K562 (cell line): Measurements from ENCODE around the gene COG2. TPM values are rescaled to one million over a fixed set of nuclear protein-coding genes. Genes with fewer than 3 reads are reported as not detected.

Experiments used
- ATAC-seq: fragments of 200-7000 bp; cut with Tn5 transposase; 3 replicates; pipeline ENCODE4 v1.9.1; 2020; ENCODE audit warnings: moderate library complexity
- BruUV-seq: library from RNA; stranded (reverse); fragments of 400-500 nt; replicated peaks from 2 replicates; lab custom pipeline; 2021; lab: Mats Ljungman, UMichigan
- CTCF ChIA-PET: fragments of 300-600 bp; formaldehyde crosslinking; extraction: SDS; loops from one replicate; lab custom pipeline; 2021; ENCODE audit warnings: low intra/inter-chr PET ratio; lab: Yijun Ruan, JAX
- POLR2A ChIA-PET: fragments of 300-600, 350-650 bp; sonication (Branson Sonifier 250); formaldehyde crosslinking; extraction: SDS; loops from one replicate; lab custom pipeline; 2021; ENCODE audit warnings: antibody characterized with exemption, inconsistent platforms; lab: Yijun Ruan, JAX
- DNase-seq, 4 experiments: peaks; one replicate each; pipeline versions ENCODE4 v3.0.0 to v3.0.0-alpha.2; 2011 to 2018; ENCODE audit warnings: low spot score in 3 of 4, mixed read lengths in 3 of 4; ENCODE audit errors: extremely low read depth in 1 of 4
- FAIRE-seq: peaks from 2 replicates; lab custom pipeline; 2011; peaks lifted over from hg19 to GRCh38; lab: Jason Lieb, UNC
- H2AFZ ChIP-seq: 2 replicates; pipeline ENCODE4 v1.6.0; 2011; ENCODE audit warnings: low read depth, low read length, control low read depth, inconsistent platforms
- H3K27ac ChIP-seq: fragments of 200-600 bp; 3 replicates; pipeline ENCODE4 v1.8.0; 2011; ENCODE audit warnings: low read depth, mild to moderate bottlenecking, control low read depth, inconsistent platforms, low read length, moderate library complexity, mixed read lengths; ENCODE audit errors: extremely low read depth
- H3K27me3 ChIP-seq, 2 experiments: fragments of 300-600 bp in 1 of 2; 2 replicates in 1 of 2; 3 replicates in 1 of 2; pipeline versions ENCODE4 v1.6.0 to v1.8.0; 2011; ENCODE audit warnings: inconsistent platforms in 2 of 2, low read length in 2 of 2, mild to moderate bottlenecking in 1 of 2, mixed read lengths in 1 of 2, moderate library complexity in 1 of 2; ENCODE audit not compliant: control insufficient read depth in 2 of 2, insufficient read depth in 2 of 2
- H3K36me3 ChIP-seq: fragments of 300-600 bp; 3 replicates; pipeline ENCODE4 v1.8.0; 2011; ENCODE audit warnings: mild to moderate bottlenecking, low read length, inconsistent platforms; ENCODE audit not compliant: control insufficient read depth, insufficient read depth
- H3K4me1 ChIP-seq, 2 experiments: fragments of 200-600 bp in 1 of 2; replicated peaks in 1 of 2; 2 replicates in 1 of 2; 3 replicates in 1 of 2; pipeline versions ENCODE4 v1.5.1 to v1.8.0; 2011; ENCODE audit warnings: inconsistent platforms in 2 of 2, low read length in 2 of 2, mild to moderate bottlenecking in 1 of 2, mixed read lengths in 1 of 2, moderate library complexity in 1 of 2; ENCODE audit not compliant: control insufficient read depth in 2 of 2, insufficient read depth in 2 of 2
- H3K4me2 ChIP-seq: 2 replicates; pipeline ENCODE4 v1.6.1; 2011; ENCODE audit warnings: low read length, control low read depth, inconsistent platforms, mixed read lengths; ENCODE audit not compliant: insufficient read depth
- H3K4me3 ChIP-seq: fragments of 200-600 bp; sonication (generic), shearing (Covaris generic); 2 replicates; pipeline ENCODE4 v1.5.1; 2016; ENCODE audit warnings: control low read depth, inconsistent platforms
- H3K79me2 ChIP-seq: fragments of 200-600 bp; 3 replicates; pipeline ENCODE4 v1.8.0; 2011; ENCODE audit warnings: low read length, inconsistent platforms; ENCODE audit not compliant: control insufficient read depth, insufficient read depth
- H3K9ac ChIP-seq, 2 experiments: 2 replicates each; pipeline versions ENCODE4 v1.6.0 to v1.6.1; 2011; ENCODE audit warnings: low read depth in 2 of 2, low read length in 2 of 2, control low read depth in 1 of 2, inconsistent platforms in 1 of 2, mild to moderate bottlenecking in 1 of 2, mixed read lengths in 1 of 2; ENCODE audit not compliant: insufficient read depth in 1 of 2
- H3K9me1 ChIP-seq: one replicate; pipeline ENCODE4 v1.6.0; 2011; ENCODE audit warnings: inconsistent platforms, mild to moderate bottlenecking, low read length, moderate library complexity; ENCODE audit not compliant: control insufficient read depth, insufficient read depth
- H3K9me3 ChIP-seq: replicated peaks from 2 replicates; pipeline ENCODE4 v1.5.1; 2011; ENCODE audit warnings: low read depth, low read length, inconsistent platforms; ENCODE audit not compliant: control insufficient read depth, insufficient read depth
- H4K20me1 ChIP-seq: replicated peaks from 2 replicates; pipeline ENCODE4 v1.6.1; 2011; ENCODE audit warnings: low read length, inconsistent platforms, mixed read lengths; ENCODE audit not compliant: control insufficient read depth, insufficient read depth
- FOSL1 ChIP-seq: fragments of 200-800 bp; sonication (Bioruptor generic); conservative IDR thresholded peaks from 2 replicates; pipeline ENCODE4 v1.6.1; 2016; ENCODE audit warnings: missing genetic modification characterization, missing compliant biosample characterization
- NFATC3 ChIP-seq: fragments of 450-650 bp; IDR thresholded peaks from 2 replicates; pipeline ENCODE4 v1.6.1; 2017; ENCODE audit warnings: mild to moderate bottlenecking
- ZNF146 ChIP-seq: IDR thresholded peaks from one replicate; pipeline ENCODE4 v1.6.1; 2018; ENCODE audit warnings: missing compliant biosample characterization; ENCODE audit not compliant: unreplicated experiment
- WGBS: fragments of 100-300 bp; shearing (Covaris generic); methylation state at CpG from one replicate; pipeline ENCODE4 v1.1.6; 2016; ENCODE audit warnings: low coverage, mixed read lengths; ENCODE audit not compliant: insufficient coverage; ENCODE audit errors: missing lambda C conversion rate; 5-methylcytosine and 5-hydroxymethylcytosine counted together
- in situ Hi-C: fragments of 300-500 bp; cut with MboI; formaldehyde crosslinking; loops from 4 replicates; pipeline ENCODE4 v1.15.0; 2018; ENCODE audit warnings: inconsistent platforms, mixed read lengths
- intact Hi-C: fragments of 100-400 bp; cut with micrococcal nuclease; formaldehyde crosslinking; loops from 2 replicates; pipeline ENCODE4 v1.14.2; 2022
- polyA plus RNA-seq, 8 experiments: library from polyadenylated mRNA; depleted of rRNA in 4 of 8; stranded (reverse) in 5 of 8; unstranded in 3 of 8; fragments of >200 nt; fragmentation: Nextera tagmentation in 2 of 8; fragmentation: Illumina TruSeq in 1 of 8; extraction: Ambion mirVana in 2 of 8; extraction: Trizol in 1 of 8; gene quantifications; 2 replicates each; pipeline versions ENCODE4 v1.2.1 to v1.2.3, GENCODE V29; 2011 to 2014; ENCODE audit warnings: inconsistent platforms in 1 of 8, missing spikeins in 1 of 8
- total RNA-seq, 7 experiments: library from RNA; depleted of rRNA in 6 of 7; stranded (reverse); fragments of >200 nt in 6 of 7; fragmentation: Illumina TruSeq in 2 of 7; extraction: Trizol in 2 of 7; gene quantifications; 2 replicates each; pipeline versions ENCODE4 v1.2.1 to v1.2.3, GENCODE V29; 2011 to 2021; ENCODE audit warnings: low replicate concordance in 1 of 7

Gene COG2
- total and polyA plus RNA-seq, 9 of the 15 experiments (the other 6 are each of a cell fraction or from before 2014, with no cell fraction given), result 22.0 to 51.7 (median 33.3) TPM

- no peak for DNase-seq
- H3K9ac ChIP-seq, result no peak overlapping the region
- BruUV-seq, result no TSS peak
- H3K9me3 ChIP-seq, result no peaks in the 10 kb centered on the region
- CTCF ChIA-PET, result no interaction called here
- no peak overlapping the region for H3K27ac ChIP-seq
- H4K20me1 ChIP-seq, result peaks cover 8% of the 10 kb centered on the region
- no peak overlapping the region for H3K4me3 ChIP-seq
- H3K36me3 ChIP-seq, result no peaks in the 10 kb centered on the region
- intact Hi-C loops, result no loop called here
- peak; percentile 66 for TF ChIP-seq ZNF146 (CRISPR knock-in tag)
- no peak for TF ChIP-seq NFATC3
- TF ChIP-seq, all 486 proteins: peak for 1
- Histone ChIP-seq H2AFZ (no peak overlapping the region), H3K4me2 (no peak overlapping the region), H3K27me3 (peaks cover 75 to 84% of the 10 kb centered on the region in 2 experiments), H3K4me1 (peaks cover 0 to 11% of the 10 kb centered on the region in 2 experiments; a peak in 2 of 5 replicates), H3K79me2 (no peaks in the 10 kb centered on the region), H3K9me1 (no peaks in the 10 kb centered on the region)
- no peak for FAIRE-seq
- WGBS, result 2% methylated on average over 7 of the region's 7 CpGs
- in situ Hi-C loops, result no loop called here
- POLR2A ChIA-PET, result interaction anchor here (0.8 kb wide), 1 partner anchor 19 kb away, joined by 3 read pairs; no protein-coding TSS in a partner anchor
- no peak for ATAC-seq
Measured at GRCh38 chr1:230704830-230705229, 62.5 kb downstream of the COG2 start.

DNA sequence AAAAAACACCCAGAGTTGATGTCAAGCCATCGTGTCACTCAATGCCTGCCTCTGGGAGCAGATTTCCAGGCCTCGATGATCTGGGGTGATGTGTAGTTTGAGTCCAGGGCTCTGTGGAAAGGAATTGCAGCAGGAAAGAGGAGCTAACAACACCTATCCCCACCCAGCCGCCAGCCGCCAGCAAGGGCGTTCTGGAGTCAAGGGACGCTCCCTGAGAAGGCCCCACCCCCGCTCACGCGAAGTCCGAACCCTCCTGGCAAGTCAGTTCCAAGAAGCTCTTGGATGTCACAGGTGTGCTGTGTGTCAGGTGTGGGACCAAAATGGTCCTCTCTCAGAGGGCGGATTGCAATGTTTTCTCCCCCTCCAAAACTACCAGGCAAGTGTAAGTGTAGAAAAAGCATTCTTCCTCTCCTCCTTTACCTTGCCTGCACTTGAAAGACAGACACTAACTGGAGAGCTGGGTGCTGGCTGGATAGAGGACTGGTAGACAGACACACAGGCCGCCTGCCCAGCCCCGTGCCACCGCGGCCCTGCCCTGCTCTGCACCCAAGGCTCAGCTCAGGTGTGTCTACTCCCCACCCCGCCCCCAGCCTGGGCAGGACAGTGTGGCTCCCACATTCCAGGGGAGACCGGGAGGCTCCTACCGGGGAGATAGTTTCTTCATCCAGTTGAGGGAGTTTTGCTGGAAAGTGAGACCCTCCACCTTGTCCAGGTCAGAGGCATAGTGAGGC, 63.2 kb downstream of the COG2 start:
- H3K9me3 ChIP-seq, result no peaks in the 10 kb centered on the region
- no peak overlapping the region for H3K4me2 ChIP-seq
- no peaks in the 10 kb centered on the region for H3K9me1 ChIP-seq
- BruUV-seq, result no TSS peak
- CTCF ChIA-PET, result no interaction called here
- DNase-seq (no peak), ATAC-seq (no peak), FAIRE-seq (no peak)
- peaks cover 10% of the 10 kb centered on the region for H4K20me1 ChIP-seq
- no peaks in the 10 kb centered on the region for H3K36me3 ChIP-seq
- WGBS, result 3% methylated on average over 15 of the region's 18 CpGs
- intact Hi-C loops (no loop called here), in situ Hi-C loops (no loop called here)
- POLR2A ChIA-PET, result interaction anchor here (0.8 kb wide), 1 partner anchor 20 kb away, joined by 3 read pairs; no protein-coding TSS in a partner anchor
- no peak overlapping the region for H3K4me3 ChIP-seq
- no peak for TF ChIP-seq FOSL1 (tag)
- H3K27me3 ChIP-seq, result peaks cover 72 to 87% of the 10 kb centered on the region in 2 experiments
- H3K27ac ChIP-seq, result no peak overlapping the region
- no peak overlapping the region for H3K9ac ChIP-seq
- H2AFZ ChIP-seq, result no peak overlapping the region
- H3K4me1 ChIP-seq, result peaks cover 0 to 16% of the 10 kb centered on the region in 2 experiments; a peak in 2 of 5 replicates
- H3K79me2 ChIP-seq, result no peaks in the 10 kb centered on the region
